GM19452 (cell line): ENCODE data around the gene PAM.

ENCODE experiments used
- ATAC-seq: cut with Tn5 transposase; IDR thresholded peaks from one replicate; pipeline ENCODE4 v1.9.1; 2021; ENCODE audit not compliant: unreplicated experiment

Gene PAM

DNA sequence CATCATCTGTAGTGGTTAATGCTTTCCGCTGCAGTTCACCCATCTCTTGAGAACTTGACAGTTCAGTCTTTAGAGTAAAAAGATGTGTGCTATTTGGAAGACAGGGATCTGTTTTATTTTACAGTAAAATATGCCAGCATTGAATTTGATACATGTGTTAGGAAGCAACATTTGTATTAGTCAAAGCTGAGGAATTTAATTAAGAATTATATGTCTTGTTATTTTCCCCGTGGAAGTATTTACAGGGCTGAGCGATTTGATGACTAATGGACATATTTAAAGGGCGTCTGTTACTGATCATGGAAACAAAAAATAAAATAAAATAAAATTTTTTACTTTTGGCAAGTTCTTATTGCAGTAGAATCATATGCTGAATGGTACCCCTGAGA, 101.3 kb downstream of the PAM start:
- ATAC-seq: no peak

DNA sequence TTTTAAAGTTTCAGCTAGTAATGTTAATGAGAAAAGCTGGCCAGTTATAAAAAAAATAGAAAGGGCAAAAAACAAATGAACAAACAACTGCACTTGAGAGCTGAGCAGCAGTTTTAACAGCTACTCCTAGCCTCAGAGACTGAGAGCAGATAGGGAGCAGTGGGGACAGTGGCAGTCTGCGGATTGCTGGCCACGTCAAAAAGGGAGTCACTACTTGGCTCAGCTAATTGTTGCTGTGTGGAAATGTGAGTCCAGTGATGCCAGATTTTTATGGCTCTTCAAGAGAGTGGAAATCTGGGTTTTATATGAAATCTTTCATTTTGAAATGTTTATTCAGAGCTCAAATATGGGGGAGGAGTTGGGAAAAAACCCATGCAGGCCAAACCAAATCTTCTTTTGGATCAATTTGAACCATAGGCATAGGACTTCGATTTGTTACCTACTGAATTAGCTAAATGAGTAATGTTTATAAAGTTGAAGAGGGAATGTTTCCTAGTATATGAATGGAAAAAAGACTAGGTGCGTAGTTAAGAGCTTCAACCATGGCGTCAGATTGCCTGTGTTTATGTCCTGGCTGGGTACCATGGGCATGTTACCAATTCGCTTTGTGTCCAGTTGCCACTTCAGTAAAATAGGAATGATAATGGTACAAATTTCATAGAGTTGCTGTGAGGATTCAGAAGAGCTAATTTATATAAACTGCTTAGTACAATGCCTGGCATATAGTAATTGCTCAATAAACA, 102.1 kb downstream of the PAM start:
- no peak for ATAC-seq

DNA sequence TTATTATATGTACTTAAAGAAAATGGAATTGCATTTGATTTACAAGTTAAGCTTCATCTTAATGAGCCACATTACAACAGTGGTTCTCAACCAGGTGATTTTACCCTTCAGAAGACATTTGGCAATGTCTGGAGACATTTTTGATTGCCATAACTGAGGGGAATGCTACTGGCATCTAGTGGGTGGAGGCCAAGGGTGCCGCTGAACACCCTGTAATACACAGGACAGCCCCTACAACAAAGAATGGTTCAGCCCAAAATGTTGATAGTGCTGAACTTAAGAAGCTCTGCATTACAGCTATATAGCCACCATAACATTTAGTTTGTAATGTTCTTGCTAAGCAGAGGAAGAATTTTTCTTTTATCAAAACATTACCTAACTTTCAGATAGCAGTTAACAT, 103.1 kb downstream of the PAM start:
- ATAC-seq: no peak

DNA sequence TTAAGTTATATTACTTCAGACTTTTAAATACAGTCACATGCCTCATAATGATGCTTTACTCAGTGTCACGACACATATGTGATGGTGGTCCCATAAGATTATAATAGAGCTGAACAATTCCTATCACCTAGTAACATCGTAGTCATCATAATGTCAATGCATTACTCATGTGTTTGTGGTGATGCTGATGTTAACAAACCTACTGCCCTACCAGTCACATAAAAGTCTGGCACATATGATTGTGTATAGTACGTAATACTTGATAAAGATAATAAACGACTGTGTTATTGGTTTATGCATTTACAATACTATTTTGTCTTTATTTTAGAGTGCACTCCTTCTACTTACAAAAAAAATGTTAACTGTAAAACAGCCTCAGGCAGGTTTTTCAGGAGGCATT, 103.7 kb downstream of the PAM start:
- ATAC-seq: no peak

DNA sequence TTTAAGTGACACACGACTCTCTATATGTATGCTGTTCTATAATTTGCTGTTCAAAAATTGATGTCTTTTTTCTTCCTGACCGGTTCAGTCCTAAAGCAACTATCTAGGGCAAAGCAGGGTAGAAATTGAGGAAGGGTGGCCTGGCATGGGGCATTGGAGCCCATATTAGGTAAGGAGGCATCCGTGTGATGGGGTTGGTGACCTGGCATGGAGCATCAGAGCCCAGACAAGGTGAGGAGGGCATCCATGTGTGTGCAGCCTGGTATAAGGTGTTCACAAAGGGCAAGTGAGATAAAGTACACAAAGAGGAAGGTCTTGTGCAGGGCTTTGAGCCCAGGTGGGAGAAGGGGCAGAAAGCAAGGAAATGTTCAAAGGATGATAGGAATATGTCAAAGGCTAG, 104.9 kb downstream of the PAM start:
- ATAC-seq: no peak

DNA sequence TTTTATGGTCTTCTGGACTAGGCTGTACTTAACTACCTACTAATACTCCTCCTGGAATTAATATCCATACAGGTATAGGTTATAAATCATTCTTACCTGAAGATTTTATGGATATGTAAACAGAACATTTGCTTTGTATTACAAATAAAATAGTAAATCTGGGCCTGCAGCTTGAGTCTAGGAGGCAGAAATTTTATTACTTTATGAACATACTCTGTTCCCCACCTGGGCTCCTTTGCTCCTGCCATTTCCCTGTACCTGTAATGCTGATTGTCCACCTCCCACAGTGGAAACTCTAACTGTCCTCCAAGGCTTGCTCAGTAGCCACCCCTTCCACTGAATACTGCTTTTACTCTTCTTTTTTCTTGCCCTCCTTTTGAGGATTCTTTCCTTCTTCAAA, 108.0 kb downstream of the PAM start:
- ATAC-seq: no peak

DNA sequence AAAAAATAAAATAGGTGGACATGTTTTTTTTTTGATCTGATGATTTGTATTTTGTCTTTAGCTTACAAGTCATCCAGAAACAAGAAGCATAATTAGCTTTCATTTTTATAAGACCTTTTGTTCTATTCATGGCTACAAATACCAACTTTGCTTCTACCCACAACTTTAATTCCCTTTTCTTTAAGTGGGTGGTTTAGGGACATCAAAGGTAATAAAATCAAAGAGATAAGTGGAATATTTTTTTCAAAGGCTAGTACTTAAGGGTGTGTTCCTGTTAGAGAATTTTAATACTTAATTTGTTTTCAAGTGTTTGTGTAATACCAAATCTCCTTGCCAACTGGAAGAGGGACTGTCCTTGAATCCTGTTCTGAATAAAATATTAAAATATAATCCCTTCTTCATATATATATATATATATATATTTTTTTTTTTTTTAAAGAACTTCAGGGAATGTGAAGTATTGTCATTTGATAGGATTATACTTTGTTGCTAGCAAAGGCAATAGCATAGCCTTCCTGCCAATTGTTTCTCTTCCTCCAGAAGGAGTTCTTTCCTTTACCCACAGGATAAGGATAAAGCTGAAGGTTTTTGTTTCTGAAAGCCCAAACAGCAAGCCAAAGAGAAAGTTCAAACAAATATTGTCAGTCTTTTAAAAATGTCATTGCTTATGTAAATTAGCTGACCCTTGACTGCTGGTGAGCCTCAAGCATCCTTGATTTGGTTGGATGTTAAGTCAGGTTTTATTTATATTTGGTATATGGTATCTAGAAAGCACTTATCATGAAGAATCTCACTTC, 108.9 kb downstream of the PAM start:
- no peak for ATAC-seq

DNA sequence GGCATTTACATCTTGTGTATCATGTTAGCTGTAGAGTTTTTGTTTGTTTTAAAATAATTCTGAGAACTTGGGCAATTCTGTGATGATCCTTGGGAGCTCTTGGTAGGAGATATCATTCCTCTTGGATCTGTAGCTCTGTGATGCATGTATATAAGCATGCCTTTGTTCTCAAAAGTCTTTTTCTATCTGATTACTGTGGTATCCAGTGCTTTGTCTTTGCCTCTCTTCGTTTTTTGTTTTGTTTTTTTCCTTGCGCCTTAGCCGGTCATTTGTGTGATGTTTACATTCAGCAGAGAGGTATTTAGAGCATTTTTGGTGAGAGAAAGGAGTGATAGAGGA, 110.0 kb downstream of the PAM start:
- ATAC-seq: no peak

DNA sequence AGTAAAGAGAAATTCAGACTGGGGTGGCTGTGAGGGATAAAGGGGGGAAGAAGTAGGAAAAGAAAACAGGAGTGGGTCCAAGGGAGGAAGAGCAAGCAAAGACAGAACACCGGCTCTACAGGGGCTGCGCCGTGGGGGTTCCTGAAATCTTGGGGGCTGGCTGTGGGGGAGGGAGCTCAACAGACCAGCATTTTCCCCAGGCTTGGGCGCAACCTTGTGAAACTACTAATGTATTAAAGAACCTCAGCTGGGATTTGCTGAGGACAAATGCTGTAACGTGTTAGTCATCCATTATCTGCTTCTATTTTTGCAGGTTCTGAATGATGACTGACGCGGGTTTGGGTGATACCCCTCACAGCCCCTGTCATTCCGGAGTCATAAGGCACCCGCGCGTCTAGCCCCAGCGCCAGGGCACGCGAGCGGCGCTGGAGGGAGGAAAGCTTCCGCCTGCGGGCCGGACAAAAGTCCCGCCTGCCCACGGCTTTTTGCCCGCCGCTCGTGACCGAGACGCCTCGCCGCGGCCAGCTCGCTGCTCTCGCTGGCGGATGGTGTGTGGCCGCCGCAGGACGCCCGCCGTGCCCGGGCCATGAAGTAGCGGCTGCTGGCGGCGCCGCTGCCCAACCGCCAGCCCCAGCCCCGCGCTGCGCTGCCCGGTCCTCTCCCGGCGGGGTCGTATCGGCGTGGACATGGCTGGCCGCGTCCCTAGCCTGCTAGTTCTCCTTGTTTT, 110.6 kb downstream of the PAM start:
- peak; percentile 78 for ATAC-seq

DNA sequence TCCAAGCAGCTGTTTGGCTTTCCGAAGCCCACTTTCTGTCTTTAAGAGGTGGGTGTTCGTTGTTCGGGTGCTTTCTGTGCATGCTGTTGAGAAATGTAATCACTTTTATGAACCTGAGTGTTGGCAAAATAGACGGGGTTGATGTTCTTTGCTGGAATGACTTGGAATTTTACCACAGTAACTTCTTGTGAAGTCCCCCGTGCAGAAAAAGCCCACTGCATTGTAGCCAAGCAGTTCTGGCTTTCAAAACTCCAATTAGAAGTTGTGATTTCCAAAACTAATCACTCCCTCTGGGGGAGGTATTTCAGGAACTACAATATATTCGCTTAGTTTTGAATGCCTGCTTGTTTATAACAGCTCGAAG, 111.1 kb downstream of the PAM start:
- peak; percentile 12 for ATAC-seq

DNA sequence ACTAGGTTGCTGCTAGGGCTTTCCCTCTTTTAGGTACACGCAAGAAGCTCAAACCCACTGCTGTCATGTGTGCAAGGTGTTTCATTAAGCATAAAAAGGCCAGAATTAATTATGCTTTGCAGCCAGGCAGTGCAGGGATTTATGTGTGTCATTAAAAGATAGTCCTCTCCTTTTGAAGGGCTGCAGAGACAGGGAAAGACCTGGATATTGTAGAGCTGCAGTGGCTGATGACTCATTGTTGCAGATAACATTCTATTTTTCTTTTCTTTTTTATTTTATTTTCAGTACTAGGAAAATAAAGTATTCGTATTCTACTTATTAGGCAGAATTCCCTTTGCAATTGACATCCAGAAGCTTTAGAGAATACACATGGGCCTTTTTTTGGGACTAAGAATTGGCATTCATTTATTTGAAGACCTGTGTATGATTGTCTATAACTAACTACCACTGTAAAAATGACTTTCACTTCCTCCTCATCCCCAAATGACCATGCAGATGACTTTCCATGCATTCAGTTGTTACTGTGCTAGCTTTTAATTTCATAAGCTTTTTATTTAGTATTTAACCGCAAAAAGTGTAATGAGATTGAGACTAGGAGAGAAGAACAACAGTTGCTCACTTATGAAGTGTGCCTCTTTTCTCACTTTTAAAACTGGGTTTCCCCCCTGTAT, 113.0 kb downstream of the PAM start:
- ATAC-seq: no peak

DNA sequence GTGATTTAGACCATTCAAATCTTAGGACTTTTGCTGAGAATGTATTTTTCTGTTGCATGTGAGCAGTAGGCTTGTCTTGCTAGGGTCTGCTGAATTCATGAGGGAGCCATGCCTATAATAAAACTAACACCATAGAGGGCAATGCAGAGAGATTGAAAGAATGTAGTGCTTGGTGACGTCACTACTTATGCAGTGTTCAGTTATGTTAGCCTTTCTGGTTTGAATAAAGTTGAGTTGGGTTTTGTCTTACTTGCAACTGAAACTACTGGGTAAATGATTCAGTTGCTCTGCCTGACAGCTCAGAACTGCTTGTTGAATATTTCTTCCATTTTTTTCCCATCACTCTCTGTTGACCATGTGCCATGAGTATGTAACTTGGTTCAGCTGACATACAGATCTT, 114.1 kb downstream of the PAM start:
- ATAC-seq: no peak

DNA sequence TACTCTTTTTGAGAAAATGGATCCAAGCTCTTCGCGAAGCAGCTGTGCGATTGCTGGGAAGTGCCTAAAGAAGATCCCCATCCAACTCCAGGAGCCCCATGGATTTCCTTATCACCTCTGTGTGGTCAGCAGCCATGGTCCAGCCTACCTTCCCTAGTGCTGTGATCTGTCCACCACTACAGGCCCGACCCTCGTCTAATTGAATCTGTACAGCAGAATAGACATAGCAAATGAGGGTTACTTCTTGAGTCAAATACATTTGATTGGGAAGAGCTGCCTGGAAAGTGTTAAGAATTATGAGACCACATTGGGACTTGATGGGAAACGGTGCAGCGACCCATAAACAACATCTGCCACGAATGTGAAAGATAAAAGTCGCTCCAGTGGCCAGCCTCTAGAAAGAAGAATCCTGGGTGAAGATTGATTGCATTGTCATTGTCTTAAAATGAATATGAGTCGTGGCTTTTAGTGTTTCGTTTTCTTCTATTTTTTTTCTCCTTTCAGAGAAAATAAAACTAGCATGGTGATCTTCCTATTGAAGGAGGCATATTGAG, 118.4 kb downstream of the PAM start:
- no peak for ATAC-seq

DNA sequence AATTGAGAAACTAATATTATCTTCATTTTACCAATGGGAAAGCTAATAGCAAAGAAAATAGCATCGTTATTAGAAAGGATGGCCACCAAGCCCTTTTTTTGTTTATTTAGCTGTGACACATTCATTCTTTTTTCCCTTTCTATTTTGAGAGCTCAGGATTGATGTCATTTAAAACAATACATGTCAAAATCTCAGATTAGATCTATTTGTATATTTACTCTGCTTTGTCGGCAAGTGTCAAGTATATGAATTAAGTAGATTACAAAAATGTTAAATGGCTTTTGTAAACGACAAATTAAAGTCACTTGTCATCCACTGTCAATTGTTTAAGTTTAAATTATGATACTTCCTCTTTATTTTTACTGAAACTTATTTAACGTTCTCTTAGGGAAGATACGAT, 118.9 kb downstream of the PAM start:
- no peak for ATAC-seq

DNA sequence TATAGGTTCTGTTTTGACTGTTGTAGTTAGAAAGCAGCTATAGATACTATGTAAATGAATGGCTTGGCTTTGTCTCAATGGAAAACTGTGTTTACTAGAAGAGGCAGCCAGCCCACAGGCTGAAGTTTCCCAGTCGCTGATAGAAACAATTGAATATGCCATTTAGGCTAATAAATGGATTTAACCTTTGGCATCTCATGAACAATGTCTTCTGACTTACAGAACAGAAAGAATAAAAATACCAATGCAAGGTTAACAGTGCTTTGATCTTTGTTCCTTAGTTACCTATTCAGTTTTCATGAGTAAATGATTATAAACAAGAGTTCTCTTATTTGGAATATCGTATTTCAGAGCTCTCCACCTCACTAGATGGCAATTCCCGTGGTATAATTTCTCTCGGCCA, 120.6 kb downstream of the PAM start:
- no peak for ATAC-seq

DNA sequence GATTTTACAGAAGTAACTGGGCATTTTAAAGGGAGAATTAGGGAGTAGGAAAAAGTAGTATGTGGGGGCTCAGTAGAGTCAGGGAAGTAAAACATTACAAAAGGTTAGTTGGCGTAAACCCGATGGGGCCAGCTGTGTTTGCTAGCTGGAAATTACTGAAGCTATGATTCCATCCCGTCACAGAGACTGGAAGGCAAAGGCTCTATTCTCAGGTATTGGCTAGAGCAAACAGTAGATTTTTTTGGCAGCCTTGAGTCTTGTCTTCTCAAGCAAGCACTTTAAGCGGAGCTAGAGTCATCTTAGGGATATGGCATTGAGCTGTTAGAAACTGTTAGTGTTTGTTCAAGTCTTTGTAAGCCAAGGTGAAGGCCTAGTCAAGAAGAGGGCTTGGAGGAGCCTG, 121.5 kb downstream of the PAM start:
- no peak for ATAC-seq

DNA sequence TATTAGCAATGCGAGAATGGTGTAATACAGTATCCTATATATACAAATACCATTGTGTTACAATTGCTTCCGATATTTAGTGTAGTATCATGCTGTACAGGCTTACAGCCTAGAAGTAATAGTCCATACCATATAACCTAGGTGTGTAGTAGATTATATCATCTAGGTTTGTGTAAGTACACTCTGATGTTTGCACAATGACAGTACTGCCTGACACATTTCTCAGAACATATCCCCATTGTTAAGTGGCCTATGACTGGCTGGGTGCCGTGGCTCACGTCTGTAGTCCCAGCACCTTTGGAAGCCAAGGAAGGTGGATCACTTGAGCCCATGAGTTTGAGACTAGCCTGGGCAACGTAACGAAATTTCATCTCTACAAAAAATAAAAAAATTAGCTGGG, 124.6 kb downstream of the PAM start:
- no peak for ATAC-seq

DNA sequence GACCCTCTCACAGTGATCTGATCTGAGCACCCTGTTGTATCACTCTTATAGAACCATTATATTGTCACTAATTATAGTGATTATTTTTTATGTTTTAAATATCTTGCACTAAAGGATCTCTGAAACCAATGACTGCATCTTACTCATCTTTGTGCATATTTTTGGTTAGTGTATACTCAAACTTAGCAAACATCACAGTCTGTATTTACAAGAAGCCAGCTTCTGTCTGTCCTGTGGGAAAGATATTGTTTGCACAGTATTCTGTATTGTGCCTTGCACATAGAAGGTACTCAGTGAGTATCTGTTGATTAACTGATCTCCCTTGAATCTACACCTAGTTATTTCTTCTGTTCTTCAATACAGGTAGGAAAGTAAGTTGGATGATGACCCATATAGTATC, 131.5 kb downstream of the PAM start:
- no peak for ATAC-seq

DNA sequence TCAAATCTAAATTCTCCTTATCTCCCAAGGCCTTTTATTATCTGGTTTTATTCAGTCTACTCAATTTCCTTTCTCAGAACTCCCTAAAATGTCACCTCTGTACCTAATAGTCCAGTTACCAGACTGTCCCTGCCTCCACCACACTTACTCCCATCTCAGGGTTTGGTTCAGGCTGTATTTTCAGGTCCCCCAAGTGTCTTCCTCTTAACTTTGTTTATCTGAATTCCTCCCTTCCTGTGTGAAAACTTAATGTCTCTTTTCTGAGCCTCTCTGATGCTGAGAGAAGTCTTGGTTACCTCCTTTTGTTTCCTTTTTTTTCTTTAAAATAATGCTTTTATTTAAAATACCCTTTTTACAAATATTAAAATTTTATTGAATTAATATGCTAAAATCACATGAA, 133.4 kb downstream of the PAM start:
- no peak for ATAC-seq

DNA sequence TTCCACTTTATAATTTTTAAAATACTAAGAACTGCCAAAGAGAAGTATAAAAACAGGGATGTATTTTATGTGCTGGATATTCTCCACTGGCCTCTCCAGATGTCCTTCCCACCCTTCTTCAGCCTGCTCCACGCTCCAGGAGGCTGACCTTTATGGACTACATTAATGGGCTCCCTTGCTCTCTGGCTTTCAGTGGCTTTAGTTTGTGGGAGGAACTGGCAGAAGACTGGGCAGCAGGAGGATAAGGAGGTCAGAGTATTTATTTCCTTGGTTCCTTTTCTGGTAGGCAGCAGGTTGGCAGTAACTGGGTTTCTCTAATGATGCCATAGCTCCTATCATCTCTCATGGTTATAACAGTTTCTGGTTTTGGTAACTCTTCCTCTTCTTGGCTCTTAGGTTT, 133.9 kb downstream of the PAM start:
- no peak for ATAC-seq

DNA sequence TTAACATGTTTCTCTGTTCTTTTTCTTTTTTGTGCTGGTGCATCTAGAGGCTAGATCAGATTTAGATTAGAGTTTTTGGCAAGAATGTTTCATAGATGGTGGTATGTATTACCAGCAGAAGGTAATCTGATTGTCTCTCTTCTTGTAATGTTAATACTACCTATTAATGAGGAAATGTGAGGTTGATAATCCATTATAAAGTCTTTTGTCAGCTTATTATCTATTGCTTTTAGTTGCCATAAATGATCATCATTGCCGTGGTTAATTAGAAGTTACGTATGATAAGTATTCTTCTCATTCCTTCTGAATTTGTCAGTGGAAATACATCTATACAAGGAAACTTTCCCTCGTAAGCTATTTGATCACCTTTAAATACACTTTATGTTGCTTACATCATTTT, 135.0 kb downstream of the PAM start:
- ATAC-seq: no peak
